Measurements from ENCODE around the gene BAIAP2.
"Not testable (repeated sequence)": the region's sequence is repeated elsewhere in the genome, so short reads cannot be mapped to it uniquely, and the experiment has no call there.

Gene BAIAP2

DNA sequence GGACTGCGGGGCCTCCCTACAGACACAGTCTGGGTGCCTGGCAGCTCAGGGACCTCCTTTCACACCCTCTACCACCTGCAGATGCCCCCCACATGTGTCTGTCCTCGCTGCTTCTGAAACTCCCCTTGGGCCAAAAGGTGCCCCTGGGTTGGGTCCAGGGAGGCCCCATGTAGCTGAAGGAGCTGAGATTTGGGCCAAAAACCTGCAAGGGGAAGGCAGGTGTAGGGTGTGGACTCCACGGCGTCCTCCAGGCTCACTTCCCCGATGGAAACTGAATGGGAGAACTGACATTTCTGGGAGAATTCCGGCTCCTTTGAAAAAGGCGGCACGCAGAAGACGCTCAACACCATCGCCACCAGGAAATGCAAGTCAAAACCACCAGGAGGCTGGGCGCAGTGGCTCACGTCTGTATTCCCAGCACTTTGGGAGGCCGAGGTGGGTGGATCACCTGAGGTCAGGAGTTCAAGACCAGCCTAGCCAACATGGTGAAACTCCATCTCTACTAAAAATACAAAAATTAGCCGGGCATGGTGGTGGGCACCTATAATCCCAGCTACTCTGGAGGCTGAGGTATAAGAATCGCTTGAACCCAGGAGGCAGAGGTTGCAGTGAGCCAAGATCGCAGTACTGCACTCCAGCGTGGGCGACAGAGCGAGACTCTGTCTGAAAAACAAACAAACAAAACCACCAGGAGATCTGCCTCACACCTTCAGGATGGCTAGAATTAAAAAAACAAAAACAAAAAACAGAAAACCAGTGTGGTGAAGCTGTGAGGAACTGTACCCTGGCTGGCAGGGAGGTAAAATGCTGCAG lies 13.2 kb upstream of the BAIAP2 start:
- DNase-seq (ENCODE audit: low spot score): no peak

DNA sequence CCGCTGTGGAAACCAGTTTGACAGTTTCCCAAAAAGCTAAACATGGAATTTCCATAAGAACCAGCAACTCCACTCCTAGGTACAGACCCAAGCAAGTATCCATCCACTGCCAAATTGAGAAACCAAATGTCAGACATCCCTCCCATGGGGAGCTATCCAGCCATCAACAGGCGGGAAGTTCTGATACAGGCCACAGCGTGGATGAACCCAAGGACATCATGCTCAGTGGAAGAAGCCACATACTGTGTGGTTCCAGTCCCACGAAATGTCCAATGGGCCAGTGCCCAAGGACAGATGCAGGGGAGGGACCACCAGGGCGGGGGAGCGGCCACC lies 12.6 kb upstream of the BAIAP2 start:
- no peak for DNase-seq (ENCODE audit: low spot score)

DNA sequence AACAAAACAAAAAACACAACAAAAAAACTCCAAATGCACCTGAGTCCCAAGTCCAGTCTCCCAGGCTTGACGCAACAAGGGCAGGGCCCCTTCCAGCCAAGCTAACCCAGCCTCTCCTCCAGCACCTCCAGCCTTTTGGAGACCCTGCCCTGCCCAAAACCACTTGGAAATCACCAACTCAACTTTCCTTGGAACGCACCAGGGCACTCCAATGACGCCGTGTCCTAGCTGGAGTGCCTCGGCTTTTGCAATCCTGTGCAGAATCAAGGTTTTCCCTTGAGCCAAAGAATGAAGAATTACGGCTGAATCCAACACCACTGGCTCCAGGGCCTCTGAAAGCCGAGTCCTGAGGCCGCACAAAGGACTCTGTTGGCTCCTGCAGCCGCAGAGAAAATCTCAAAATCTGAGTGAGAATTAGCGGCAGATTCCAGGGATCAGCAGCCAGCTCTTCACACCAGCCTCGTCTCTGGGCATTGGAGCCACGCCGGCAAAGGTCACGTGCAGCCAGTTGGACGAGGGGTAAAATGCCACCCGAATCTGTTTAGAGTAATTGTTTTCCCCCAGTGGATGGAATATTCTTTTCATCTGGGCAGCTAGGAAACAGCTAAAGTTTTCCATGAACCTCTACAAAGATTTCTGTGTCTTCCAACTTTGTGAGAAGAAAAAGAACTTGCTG lies 9.7 kb upstream of the BAIAP2 start:
- no peak for DNase-seq (ENCODE audit: low spot score)

- no peak for DNase-seq (ENCODE audit: low spot score)
Measured at GRCh38 chr17:81025741-81026129, 9.2 kb upstream of the BAIAP2 start.

DNA sequence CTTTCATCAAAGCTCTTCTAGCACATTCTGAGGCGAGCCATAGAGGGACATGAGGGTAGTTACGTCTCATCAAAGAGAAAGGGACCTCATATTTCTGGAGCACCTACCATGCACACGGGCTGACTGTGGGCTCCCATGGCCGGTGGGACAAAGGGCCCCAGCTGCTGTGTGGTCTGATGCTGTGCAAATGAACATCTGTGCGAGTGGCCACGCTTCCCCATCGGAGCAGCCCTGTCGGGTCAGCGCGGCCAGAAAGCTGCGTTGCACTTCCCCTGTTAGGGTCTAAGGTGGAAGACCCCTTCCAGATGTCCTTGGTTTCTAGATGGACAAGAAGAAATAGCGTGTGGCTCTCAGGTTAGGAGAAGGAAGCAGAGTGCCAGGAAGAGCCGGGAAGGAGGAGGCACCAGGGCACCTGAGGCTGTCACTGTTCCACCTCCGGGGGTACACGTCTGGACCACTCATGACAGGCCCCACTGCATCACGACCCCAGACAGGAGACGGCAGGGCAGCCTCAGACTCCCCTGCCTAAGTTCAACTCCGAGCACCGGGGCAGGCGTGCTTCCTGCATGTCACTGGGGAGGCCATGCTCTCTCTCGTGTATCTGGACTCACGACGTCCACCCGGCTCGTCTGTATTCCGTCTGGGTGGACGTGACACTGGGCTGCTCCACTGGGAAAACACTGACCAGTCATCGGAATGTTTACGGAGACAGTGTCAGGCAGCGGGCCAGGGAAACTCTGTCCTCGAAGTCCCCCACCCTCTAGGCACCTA lies 8.5 kb upstream of the BAIAP2 start:
- no peak for DNase-seq (ENCODE audit: low spot score)

GRCh38 chr17:81027038-81027437 lies 7.9 kb upstream of the BAIAP2 start:
- DNase-seq (ENCODE audit: low spot score): no peak

DNA sequence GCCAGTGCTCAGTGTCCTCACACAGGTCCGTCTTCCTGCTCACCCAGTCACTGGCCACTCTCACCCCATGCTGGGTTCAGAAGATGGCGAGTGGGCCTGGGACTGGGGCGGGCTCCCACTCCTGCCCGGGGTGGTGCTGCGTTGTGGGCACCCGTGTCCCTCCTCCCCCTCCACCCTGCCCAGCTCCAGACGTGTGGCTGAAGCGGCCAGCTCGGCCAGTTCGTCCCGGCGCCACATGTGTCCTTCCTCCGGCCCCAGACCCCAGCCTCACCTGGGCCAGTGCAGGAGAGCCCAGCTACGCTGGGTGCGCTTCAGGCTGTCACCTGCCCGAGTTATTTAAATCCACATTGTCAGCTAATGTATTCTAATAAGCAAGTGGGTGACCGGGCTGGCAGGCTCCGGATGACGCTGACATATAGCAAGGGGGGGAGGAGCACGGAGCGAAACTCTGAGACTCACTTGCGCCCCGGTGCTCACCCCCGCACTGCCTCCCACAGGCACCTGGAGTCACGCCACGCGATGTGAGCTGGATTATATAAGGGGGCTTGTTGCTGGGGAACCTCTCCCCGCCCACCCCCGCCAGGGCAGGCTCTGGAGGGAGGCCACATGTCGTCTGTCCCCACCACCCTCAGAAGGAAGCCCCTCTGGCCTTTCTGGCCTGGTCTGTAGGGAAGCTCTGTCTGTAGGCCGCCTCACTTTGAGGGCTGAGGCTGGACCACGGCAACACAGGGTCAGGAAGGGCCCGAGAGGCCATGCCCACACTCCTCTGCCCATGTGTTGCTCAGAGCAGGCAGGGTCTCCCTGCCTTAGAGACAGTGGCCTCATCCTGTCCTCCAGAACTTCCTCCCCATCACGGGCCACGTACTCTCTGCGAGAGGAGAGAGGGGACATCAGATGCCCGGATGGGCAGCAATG lies 7.1 kb upstream of the BAIAP2 start:
- no peak for DNase-seq (ENCODE audit: low spot score)

GRCh38 chr17:81028506-81028858 lies 6.5 kb upstream of the BAIAP2 start:
- DNase-seq (ENCODE audit: low spot score): no peak

- DNase-seq (ENCODE audit: low spot score): no peak
Measured at GRCh38 chr17:81029859-81030258, 5.1 kb upstream of the BAIAP2 start.

DNA sequence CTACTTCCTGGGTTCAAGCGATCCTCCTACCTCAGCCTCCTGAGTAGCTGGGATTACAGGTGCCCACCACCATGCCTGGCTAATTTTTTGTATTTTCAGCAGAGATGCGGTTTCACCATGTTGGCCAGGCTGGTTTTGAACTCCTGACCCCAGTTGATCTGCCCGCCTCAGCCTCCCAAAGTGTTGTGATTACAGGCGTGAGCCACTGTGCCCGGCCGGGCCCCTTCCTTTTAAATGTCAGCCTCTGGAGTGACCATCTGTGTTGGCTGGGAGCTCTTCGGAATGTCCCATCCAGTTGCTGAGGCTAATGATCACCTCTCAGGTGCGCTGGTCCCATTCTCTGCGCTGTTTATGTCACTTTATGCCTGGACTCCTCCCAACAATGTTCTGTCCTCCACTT lies 4.6 kb upstream of the BAIAP2 start:
- not testable (repeated sequence) for DNase-seq (ENCODE audit: low spot score)

- no peak for DNase-seq (ENCODE audit: low spot score)
Measured at GRCh38 chr17:81030741-81031565, 4.0 kb upstream of the BAIAP2 start.

DNA sequence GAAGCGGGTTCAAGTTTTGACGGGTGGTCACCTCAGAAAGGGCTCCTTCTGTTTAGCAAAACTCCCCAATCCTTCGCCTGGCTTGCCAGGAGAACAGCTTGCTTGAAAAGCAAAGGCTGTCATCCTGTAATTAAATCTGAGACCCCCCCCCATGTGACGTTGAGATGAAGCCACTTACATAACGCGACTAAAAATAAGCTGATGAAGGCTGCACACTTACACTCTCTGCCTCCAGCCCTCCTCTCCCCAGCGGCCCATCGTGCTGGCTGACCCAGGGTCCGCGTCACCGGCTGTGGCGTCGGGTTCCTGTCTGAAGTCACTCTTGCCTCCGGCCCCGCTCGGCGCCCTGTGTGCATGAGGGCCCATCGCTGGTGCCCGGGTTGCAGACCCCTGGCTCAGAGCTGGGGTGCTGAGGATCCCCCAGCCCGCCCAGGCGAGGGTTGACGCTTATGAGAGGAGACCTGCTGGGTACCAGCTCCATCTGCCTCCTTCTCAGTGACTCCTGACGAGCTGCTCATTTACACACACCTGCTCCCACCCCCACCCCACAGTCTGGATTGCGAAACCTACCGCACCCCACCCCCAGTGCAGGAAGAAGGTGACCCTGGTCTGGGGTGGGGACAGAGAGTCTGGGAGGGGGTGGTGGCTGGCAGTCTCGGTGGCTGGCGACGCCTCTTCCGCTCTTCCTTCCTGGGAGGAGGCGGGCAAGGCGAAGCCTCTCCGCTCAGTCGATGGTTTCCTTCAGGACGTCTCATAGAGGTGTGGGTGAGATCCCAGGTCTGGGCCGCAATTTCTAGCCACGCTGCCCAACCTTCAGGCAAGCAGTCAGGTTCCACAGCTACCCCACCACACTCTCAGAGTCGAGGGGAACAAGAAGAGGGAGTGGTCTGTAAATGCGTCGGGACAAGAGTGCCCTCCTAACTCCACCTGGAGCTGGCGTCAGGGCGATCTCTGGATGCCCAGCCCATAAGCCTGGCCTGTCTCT lies 3.1 kb upstream of the BAIAP2 start:
- no peak for DNase-seq (ENCODE audit: low spot score)

DNA sequence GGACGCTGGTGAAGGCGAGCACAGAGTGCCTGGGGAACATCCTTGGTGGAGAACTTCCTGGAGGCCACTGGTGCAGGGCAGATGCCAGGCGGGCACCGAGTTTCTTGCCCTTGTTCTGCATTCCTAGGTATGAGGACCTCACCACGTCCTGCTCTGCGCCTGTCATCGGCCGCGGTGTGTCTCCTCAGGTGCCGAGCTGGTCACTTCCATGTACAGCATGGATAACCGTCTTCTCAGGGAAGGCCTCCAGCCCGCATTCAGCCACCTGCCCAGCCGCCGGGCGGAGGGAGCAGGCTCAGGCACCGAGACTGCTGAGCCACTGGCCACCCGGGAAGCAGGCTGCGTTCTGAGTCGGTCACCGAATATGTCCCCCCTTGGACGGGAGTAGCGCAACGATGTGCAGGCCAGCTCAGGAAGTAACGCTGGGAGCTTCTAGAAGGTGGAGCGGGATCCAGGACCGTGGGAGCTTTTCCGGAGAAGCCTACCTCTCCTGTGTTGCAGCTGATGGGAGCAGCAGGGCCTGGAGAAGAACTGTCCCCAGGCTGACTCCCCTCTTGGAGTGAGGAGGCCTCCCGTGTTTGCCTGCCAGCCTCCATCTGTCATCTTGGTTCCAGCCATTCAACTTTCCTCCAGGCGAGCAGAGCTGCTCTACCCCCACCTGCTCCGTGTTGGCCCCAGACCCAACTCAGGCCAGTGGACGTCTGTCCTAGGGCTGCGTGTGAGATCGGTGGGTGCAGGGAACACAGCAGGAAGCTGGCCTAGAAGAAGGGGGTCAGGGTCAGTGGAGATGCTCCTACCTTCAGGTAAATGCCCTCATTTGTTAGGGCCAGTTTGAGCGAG lies 2.1 kb upstream of the BAIAP2 start:
- no peak for DNase-seq (ENCODE audit: low spot score)

DNA sequence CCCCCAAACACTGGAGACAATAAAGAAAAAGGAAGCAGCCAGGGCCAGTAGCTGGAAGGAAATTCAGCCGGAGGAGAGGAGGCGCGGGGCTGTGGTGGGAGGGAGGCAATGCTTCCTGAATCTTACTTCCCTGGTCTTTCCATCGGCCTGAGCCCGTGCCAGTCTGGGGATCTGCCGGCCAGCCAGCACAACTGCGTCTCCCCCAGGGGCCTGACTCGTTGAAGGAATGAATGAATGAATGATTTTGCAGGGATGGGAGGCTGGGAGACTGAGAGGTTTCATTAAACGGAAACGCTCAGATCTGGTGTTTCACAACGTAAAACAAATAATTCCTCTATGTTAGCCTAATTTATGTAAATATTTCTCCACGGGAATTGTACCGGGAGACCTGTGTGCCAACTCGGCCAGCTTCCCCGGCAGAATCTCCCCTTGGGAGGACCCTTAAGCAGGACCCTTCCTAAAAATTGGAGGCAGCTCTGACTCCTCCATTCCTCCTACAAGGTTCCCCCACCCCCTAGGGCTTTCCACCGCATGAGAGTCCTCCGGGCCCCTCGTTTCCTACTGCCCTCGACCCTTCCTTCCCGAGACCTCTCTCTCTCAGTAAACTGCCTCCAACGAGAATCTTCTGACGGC lies 1.3 kb upstream of the BAIAP2 start:
- DNase-seq (ENCODE audit: low spot score): no peak

- DNase-seq (ENCODE audit: low spot score): no peak
Measured at GRCh38 chr17:81034168-81034777, 678 bp upstream of the BAIAP2 start.

DNA sequence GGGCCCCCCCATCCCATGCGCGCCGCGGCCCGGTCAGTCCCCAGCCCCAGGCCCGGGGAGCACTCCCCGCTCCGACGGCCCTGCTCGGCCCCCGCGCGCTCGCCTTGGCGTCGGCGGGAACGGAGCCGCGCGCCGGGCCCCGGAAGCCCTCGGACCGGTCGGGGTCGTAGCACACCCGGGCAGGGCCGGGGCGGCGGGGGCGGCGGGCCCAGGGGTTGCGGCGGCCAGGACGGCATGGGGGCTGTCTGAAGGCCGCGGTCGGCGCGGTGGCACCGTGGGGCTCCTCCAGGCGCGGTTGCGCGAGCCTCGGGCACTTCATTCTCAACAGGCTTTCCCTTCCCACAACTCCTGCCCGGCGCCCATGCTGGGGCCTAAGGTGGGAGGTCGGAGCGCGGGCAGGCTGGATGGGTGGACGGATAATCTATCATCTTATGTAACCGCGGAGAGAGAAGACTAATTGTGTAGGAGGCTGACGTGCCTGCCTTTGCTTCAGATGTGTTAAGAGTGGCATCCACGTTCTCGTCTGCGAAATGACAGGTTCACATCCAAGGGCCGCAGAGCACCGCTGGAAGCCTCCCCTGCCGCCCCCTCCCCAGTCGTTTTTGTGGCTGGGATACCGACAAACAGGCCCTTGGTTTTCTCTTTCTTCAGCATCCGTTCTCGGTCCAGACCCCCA lies 708 bp downstream of the BAIAP2 start:
- no peak for DNase-seq (ENCODE audit: low spot score)

DNA sequence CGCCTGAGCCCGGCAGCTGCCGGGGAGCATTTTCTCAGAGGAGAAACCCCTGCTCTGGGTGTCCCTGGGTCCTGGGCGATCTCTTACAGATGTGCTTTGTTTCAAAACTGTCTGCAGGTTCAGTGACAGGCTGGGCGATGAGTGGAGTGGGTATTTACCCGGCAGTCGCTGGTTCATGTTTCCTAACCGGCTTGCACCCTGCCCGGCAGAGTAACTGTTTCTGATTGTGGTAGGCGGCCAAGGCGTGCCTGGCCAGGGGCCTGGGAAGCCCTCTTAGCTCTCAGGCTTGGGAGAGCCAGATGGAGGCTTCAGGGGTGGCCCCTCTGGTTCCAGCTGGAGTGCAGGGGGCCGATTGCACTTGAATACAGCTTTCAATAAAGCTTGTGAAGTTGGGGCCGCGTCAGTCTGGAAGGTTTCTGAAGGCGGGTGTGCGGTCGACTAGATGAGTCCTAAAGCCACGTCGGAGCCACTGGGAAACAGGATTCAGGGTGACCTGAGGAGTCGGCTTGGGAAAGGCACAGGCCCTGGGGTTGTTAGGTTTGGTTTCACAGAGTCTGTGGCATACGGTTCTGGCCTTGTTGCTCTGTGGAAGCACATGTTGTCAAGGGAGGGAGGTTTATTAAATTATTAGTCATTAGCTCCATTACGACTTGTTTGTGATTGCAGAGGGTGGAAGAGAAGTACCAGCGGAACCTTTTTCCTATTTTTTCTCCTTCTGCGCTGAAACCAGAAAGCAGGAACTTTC lies 1.4 kb downstream of the BAIAP2 start:
- no peak for DNase-seq (ENCODE audit: low spot score)

Data from HuH-7 (cell line).